ENCODE measurements around the gene CD200.
"Not testable (repeated sequence)": the region's sequence is repeated elsewhere in the genome, so short reads cannot be mapped to it uniquely, and the experiment has no call there.

CD200 gene

GRCh38 chr3:112394003-112394640 lies 61.2 kb downstream of the CD200 start:
- H3K4me1 Mint-ChIP-seq, result peaks cover 49% of the 10 kb centered on the region
- H3K36me3 Mint-ChIP-seq, result peaks cover 10% of the 10 kb centered on the region
- H3K9me3 Mint-ChIP-seq, result peaks cover 12% of the 10 kb centered on the region
- no peak overlapping the region for H3K4me3 Mint-ChIP-seq
- no peaks in the 10 kb centered on the region for H3K27me3 Mint-ChIP-seq
- no peak overlapping the region for H3K27ac Mint-ChIP-seq
- CTCF ChIA-PET, result no interaction called here
- DNase-seq, result no peak

GRCh38 chr3:112395181-112395895 lies 62.4 kb downstream of the CD200 start:
- CTCF ChIA-PET, result no interaction called here
- no peak overlapping the region for H3K27ac Mint-ChIP-seq

GRCh38 chr3:112395896-112396290 lies 62.9 kb downstream of the CD200 start:
- H3K9me3 Mint-ChIP-seq, result peaks cover 12% of the 10 kb centered on the region
- CTCF ChIA-PET, result no interaction called here

More at GRCh38 chr3:112395181-112395895, 62.4 kb downstream of the CD200 start:
- no peak for DNase-seq
- H3K27me3 Mint-ChIP-seq, result no peaks in the 10 kb centered on the region
- peaks cover 12% of the 10 kb centered on the region for H3K9me3 Mint-ChIP-seq
- H3K36me3 Mint-ChIP-seq, result peaks cover 10% of the 10 kb centered on the region
- no peak overlapping the region for H3K4me3 Mint-ChIP-seq
- peaks cover 37% of the 10 kb centered on the region for H3K4me1 Mint-ChIP-seq

GRCh38 chr3:112397556-112397955 lies 64.6 kb downstream of the CD200 start:
- CTCF ChIA-PET, result no interaction called here
- H3K4me3 Mint-ChIP-seq, result no peak overlapping the region
- peaks cover 6% of the 10 kb centered on the region for H3K36me3 Mint-ChIP-seq
- no peak overlapping the region for H3K27ac Mint-ChIP-seq
- no peak for DNase-seq
- no peaks in the 10 kb centered on the region for H3K27me3 Mint-ChIP-seq
- H3K4me1 Mint-ChIP-seq, result peaks cover 23% of the 10 kb centered on the region
- peaks cover 9% of the 10 kb centered on the region for H3K9me3 Mint-ChIP-seq

More at GRCh38 chr3:112395896-112396290, 62.9 kb downstream of the CD200 start:
- H3K4me3 Mint-ChIP-seq, result no peak overlapping the region
- no peaks in the 10 kb centered on the region for H3K27me3 Mint-ChIP-seq
- H3K4me1 Mint-ChIP-seq, result peaks cover 33% of the 10 kb centered on the region
- no peak for DNase-seq
- H3K36me3 Mint-ChIP-seq, result peaks cover 10% of the 10 kb centered on the region
- no peak overlapping the region for H3K27ac Mint-ChIP-seq

- Mint-ChIP-seq H3K27ac (no peak overlapping the region), H3K27me3 (no peaks in the 10 kb centered on the region), H3K9me3 (peaks cover 4% of the 10 kb centered on the region), H3K4me3 (no peak overlapping the region), H3K36me3 (no peaks in the 10 kb centered on the region), H3K4me1 (peaks cover 22% of the 10 kb centered on the region)
- CTCF ChIA-PET, result no interaction called here
- DNase-seq, result no peak
Observed at GRCh38 chr3:112399064-112399463, 66.1 kb downstream of the CD200 start.

- CTCF ChIA-PET, H3K9me3 Mint-ChIP-seq, H3K27me3 Mint-ChIP-seq, DNase-seq, H3K36me3 Mint-ChIP-seq, H3K4me3 Mint-ChIP-seq, H3K27ac Mint-ChIP-seq: not testable (repeated sequence)
- peaks cover 21% of the 10 kb centered on the region for H3K4me1 Mint-ChIP-seq
Observed at GRCh38 chr3:112399554-112399953, 66.6 kb downstream of the CD200 start.

GRCh38 chr3:112400317-112400716 lies 67.4 kb downstream of the CD200 start:
- H3K4me1 Mint-ChIP-seq, result peaks cover 19% of the 10 kb centered on the region
- H3K36me3 Mint-ChIP-seq, H3K27me3 Mint-ChIP-seq, H3K4me3 Mint-ChIP-seq, DNase-seq, H3K27ac Mint-ChIP-seq, H3K9me3 Mint-ChIP-seq, CTCF ChIA-PET: not testable (repeated sequence)

- H3K4me3 Mint-ChIP-seq, result no peak overlapping the region
- H3K9me3 Mint-ChIP-seq, result no peaks in the 10 kb centered on the region
- H3K36me3 Mint-ChIP-seq, result no peaks in the 10 kb centered on the region
- no peaks in the 10 kb centered on the region for H3K27me3 Mint-ChIP-seq
- H3K4me1 Mint-ChIP-seq, result peaks cover 11% of the 10 kb centered on the region
- no peak overlapping the region for H3K27ac Mint-ChIP-seq
- no peak for DNase-seq
- CTCF ChIA-PET, result no interaction called here
Observed at GRCh38 chr3:112401617-112402016, 68.7 kb downstream of the CD200 start.

- no peaks in the 10 kb centered on the region for H3K27me3 Mint-ChIP-seq
- no peaks in the 10 kb centered on the region for H3K9me3 Mint-ChIP-seq
- no peak for DNase-seq
- no peak overlapping the region for H3K4me3 Mint-ChIP-seq
- peaks cover 13% of the 10 kb centered on the region for H3K4me1 Mint-ChIP-seq
- no peaks in the 10 kb centered on the region for H3K36me3 Mint-ChIP-seq
- no peak overlapping the region for H3K27ac Mint-ChIP-seq
- CTCF ChIA-PET, result no interaction called here
Observed at GRCh38 chr3:112403103-112403502, 70.1 kb downstream of the CD200 start.

- not testable (repeated sequence) for H3K9me3 Mint-ChIP-seq, H3K4me3 Mint-ChIP-seq, H3K27me3 Mint-ChIP-seq, DNase-seq, H3K36me3 Mint-ChIP-seq, H3K27ac Mint-ChIP-seq
- H3K4me1 Mint-ChIP-seq, result peaks cover 15% of the 10 kb centered on the region
- CTCF ChIA-PET, result interaction anchor here (0.6 to 1.1 kb wide), 2 partner anchors 71 to 110 kb away, joined by 3 read pairs; no protein-coding TSS in a partner anchor
Observed at GRCh38 chr3:112404924-112405549, 72.1 kb downstream of the CD200 start.

GRCh38 chr3:112405845-112406244 lies 72.9 kb downstream of the CD200 start:
- no peaks in the 10 kb centered on the region for H3K36me3 Mint-ChIP-seq
- no peak for DNase-seq
- peaks cover 15% of the 10 kb centered on the region for H3K4me1 Mint-ChIP-seq
- CTCF ChIA-PET, result interaction anchor here (0.6 to 1.1 kb wide), 2 partner anchors 71 to 109 kb away, joined by 3 read pairs; no protein-coding TSS in a partner anchor
- no peaks in the 10 kb centered on the region for H3K9me3 Mint-ChIP-seq
- no peak overlapping the region for H3K4me3 Mint-ChIP-seq
- peaks cover 4% of the 10 kb centered on the region for H3K27me3 Mint-ChIP-seq
- no peak overlapping the region for H3K27ac Mint-ChIP-seq

- H3K9me3 Mint-ChIP-seq, result peaks cover 1% of the 10 kb centered on the region
- CTCF ChIA-PET, result no interaction called here
- no peak overlapping the region for H3K27ac Mint-ChIP-seq
- peaks cover 4% of the 10 kb centered on the region for H3K27me3 Mint-ChIP-seq
- peaks cover 16% of the 10 kb centered on the region for H3K4me1 Mint-ChIP-seq
- H3K36me3 Mint-ChIP-seq, result no peaks in the 10 kb centered on the region
- no peak overlapping the region for H3K4me3 Mint-ChIP-seq
- no peak for DNase-seq
Observed at GRCh38 chr3:112407214-112407887, 74.4 kb downstream of the CD200 start.

- H3K27me3 Mint-ChIP-seq, result peaks cover 4% of the 10 kb centered on the region
- peaks cover 23% of the 10 kb centered on the region for H3K4me1 Mint-ChIP-seq
- H3K4me3 Mint-ChIP-seq, result no peak overlapping the region
- CTCF ChIA-PET, result no interaction called here
- no peaks in the 10 kb centered on the region for H3K36me3 Mint-ChIP-seq
- H3K27ac Mint-ChIP-seq, result no peak overlapping the region
- peaks cover 4% of the 10 kb centered on the region for H3K9me3 Mint-ChIP-seq
- DNase-seq, result no peak
Observed at GRCh38 chr3:112407888-112408702, 75.1 kb downstream of the CD200 start.

GRCh38 chr3:112409041-112409440 lies 76.1 kb downstream of the CD200 start:
- H3K9me3 Mint-ChIP-seq, result peaks cover 4% of the 10 kb centered on the region
- H3K4me1 Mint-ChIP-seq, result peaks cover 24% of the 10 kb centered on the region
- no peak for DNase-seq
- no peak overlapping the region for H3K4me3 Mint-ChIP-seq
- no peak overlapping the region for H3K27ac Mint-ChIP-seq
- peaks cover 11% of the 10 kb centered on the region for H3K27me3 Mint-ChIP-seq
- no peaks in the 10 kb centered on the region for H3K36me3 Mint-ChIP-seq
- CTCF ChIA-PET, result no interaction called here
